Measurements from ENCODE around the gene UGT1A4. TPM values are rescaled to one million over a fixed set of nuclear protein-coding genes. Genes with fewer than 3 reads are reported as not detected.

Gene UGT1A4
- total RNA-seq: not detected
- polyA plus RNA-seq: under 1 TPM in 2 of 3 donors, not detected in 1; 0.50 to 0.60 TPM

GRCh38 chr2:233718552-233718951 lies at the start of gene UGT1A4:
Gene UGT1A4, plus strand, starts transcription at chr2:233718736. Its CDS starts 85 bp downstream, at chr2:233718821.
- Histone ChIP-seq H3K36me3 (no peaks in the 10 kb centered on the region), H3K4me1 (no peaks in the 10 kb centered on the region), H3K27me3 (no peaks in the 10 kb centered on the region), H3K4me3 (no peak within 1 kb of the TSS), H3K9me3 (no peaks in the 10 kb centered on the region), H3K27ac (no peak within 1 kb of the TSS)
- WGBS, 2 donors: 87 to 88% methylated on average over 7 of the region's 7 CpGs
- DNase-seq: no peak
- intact Hi-C loops (cut with DNase I): no loop called here
- TF ChIP-seq CTCF (IDR thresholded peaks at IDR 0.05) (no peak), POLR2A (IDR thresholded peaks at IDR 0.05) (no peak), POLR2AphosphoS5 (IDR thresholded peaks at IDR 0.05) (no peak), EP300 (IDR thresholded peaks at IDR 0.05) (no peak)

- Histone ChIP-seq H3K4me3 (no peak within 1 kb of the TSS), H3K27me3 (no peaks in the 10 kb centered on the region), H3K4me1 (no peaks in the 10 kb centered on the region), H3K27ac (no peak within 1 kb of the TSS), H3K36me3 (no peaks in the 10 kb centered on the region), H3K9me3 (no peaks in the 10 kb centered on the region)
- intact Hi-C loops (cut with DNase I): no loop called here
- no peak for TF ChIP-seq EP300 (IDR thresholded peaks at IDR 0.05)
- no peak for TF ChIP-seq POLR2A (IDR thresholded peaks at IDR 0.05)
- TF ChIP-seq CTCF (IDR thresholded peaks at IDR 0.05): no peak
- WGBS, 2 donors: 92 to 95% methylated on average over 5 of the region's 5 CpGs
- no peak for DNase-seq
These were observed 47.0 kb upstream of the UGT1A4 start, which contains the start of gene UGT1A9 for GRCh38 chr2:233671290-233672161. Gene UGT1A9, plus strand, starts transcription at chr2:233671898. Its CDS starts 37 bp downstream, at chr2:233671935.

GRCh38 chr2:233672886-233673285 lies 45.6 kb upstream of the UGT1A4 start:
- Histone ChIP-seq H3K36me3 (no peaks in the 10 kb centered on the region), H3K27ac (no peak overlapping the region), H3K4me1 (no peaks in the 10 kb centered on the region), H3K4me3 (no peak overlapping the region), H3K27me3 (no peaks in the 10 kb centered on the region), H3K9me3 (no peaks in the 10 kb centered on the region)
- intact Hi-C loops (cut with DNase I): no loop called here
- DNase-seq: no peak
- TF ChIP-seq EP300 (IDR thresholded peaks at IDR 0.05) (no peak), POLR2A (IDR thresholded peaks at IDR 0.05) (no peak), POLR2AphosphoS5 (IDR thresholded peaks at IDR 0.05) (no peak), CTCF (IDR thresholded peaks at IDR 0.05) (no peak)
- WGBS, 2 donors: 76 to 80% methylated on average over 3 of the region's 3 CpGs

- H3K9me3 ChIP-seq: no peaks in the 10 kb centered on the region
- no peaks in the 10 kb centered on the region for H3K36me3 ChIP-seq
- H3K27ac ChIP-seq: no peak overlapping the region
- no peak overlapping the region for H3K4me3 ChIP-seq
- no peaks in the 10 kb centered on the region for H3K4me1 ChIP-seq
- no peak for DNase-seq
- TF ChIP-seq EP300 (IDR thresholded peaks at IDR 0.05): no peak
- TF ChIP-seq POLR2AphosphoS5 (IDR thresholded peaks at IDR 0.05): no peak
- TF ChIP-seq CTCF (IDR thresholded peaks at IDR 0.05): no peak
- TF ChIP-seq POLR2A (IDR thresholded peaks at IDR 0.05): no peak
- H3K27me3 ChIP-seq: no peaks in the 10 kb centered on the region
- intact Hi-C loops (cut with DNase I): no loop called here
These were observed 44.6 kb upstream of the UGT1A4 start for GRCh38 chr2:233673896-233674295.
